GM21447 (cell line): ENCODE results near the gene RERE.
A peak's percentile ranks its signal among the peaks of the same experiment; 100 is the strongest.
"Not testable (repeated sequence)": the region's sequence is repeated elsewhere in the genome, so short reads cannot be mapped to it uniquely, and the experiment has no call there.

ENCODE experiments used
- ATAC-seq: cut with Tn5 transposase; IDR thresholded peaks from one replicate; pipeline ENCODE4 v1.9.1; 2021; ENCODE audit not compliant: unreplicated experiment

Gene RERE

GRCh38 chr1:8619419-8619818 lies 198.0 kb downstream of the RERE start:
- not testable (repeated sequence) for ATAC-seq

GRCh38 chr1:8616791-8617190 lies 200.6 kb downstream of the RERE start:
- ATAC-seq = not testable (repeated sequence)

- not testable (repeated sequence) for ATAC-seq
These were observed 205.6 kb downstream of the RERE start for GRCh38 chr1:8611634-8612515.

- ATAC-seq = no peak
These were observed 209.5 kb downstream of the RERE start for GRCh38 chr1:8607906-8608305.

GRCh38 chr1:8604041-8604945 lies 213.1 kb downstream of the RERE start:
- ATAC-seq = peak; percentile 79

- ATAC-seq = no peak
These were observed 214.2 kb downstream of the RERE start for GRCh38 chr1:8603220-8603616.

- no peak for ATAC-seq
These were observed 214.8 kb downstream of the RERE start for GRCh38 chr1:8602471-8603219.

- no peak for ATAC-seq
These were observed 217.1 kb downstream of the RERE start for GRCh38 chr1:8600336-8600735.

GRCh38 chr1:8599646-8600212 lies 217.7 kb downstream of the RERE start:
- no peak for ATAC-seq

- no peak for ATAC-seq
These were observed 218.7 kb downstream of the RERE start for GRCh38 chr1:8598783-8599182.

- no peak for ATAC-seq
These were observed 219.2 kb downstream of the RERE start for GRCh38 chr1:8598060-8598724.

- no peak for ATAC-seq
These were observed 220.0 kb downstream of the RERE start for GRCh38 chr1:8597455-8597854.

GRCh38 chr1:8595941-8596340 lies 221.5 kb downstream of the RERE start:
- ATAC-seq = no peak

GRCh38 chr1:8595332-8595731 lies 222.1 kb downstream of the RERE start:
- ATAC-seq = no peak

- not testable (repeated sequence) for ATAC-seq
These were observed 224.1 kb downstream of the RERE start for GRCh38 chr1:8593292-8593691.

- ATAC-seq = no peak
These were observed 225.9 kb downstream of the RERE start for GRCh38 chr1:8591569-8591968.

- no peak for ATAC-seq
These were observed 226.6 kb downstream of the RERE start for GRCh38 chr1:8590721-8591351.

- no peak for ATAC-seq
These were observed 227.9 kb downstream of the RERE start for GRCh38 chr1:8589571-8589970.

GRCh38 chr1:8587784-8588183 lies 229.7 kb downstream of the RERE start:
- no peak for ATAC-seq

- no peak for ATAC-seq
These were observed 231.0 kb downstream of the RERE start for GRCh38 chr1:8586438-8586837.
